H1 (cell line): ENCODE data around the gene ACSL3. TPM values are rescaled to one million over a fixed set of nuclear protein-coding genes. Genes with fewer than 3 reads are reported as not detected.

ENCODE experiments used
- CTCF ChIA-PET: fragments of 300-600 bp; sonication (Branson Sonifier 250); formaldehyde crosslinking; loops from one replicate; lab custom pipeline; 2021; ENCODE audit not compliant: partially characterized antibody; lab: Charles Lee
- POLR2A ChIA-PET: fragments of 300-600 bp; sonication (Branson Sonifier 250); formaldehyde crosslinking; loops from one replicate; lab custom pipeline; 2021; ENCODE audit warnings: inconsistent platforms; ENCODE audit not compliant: partially characterized antibody; lab: Charles Lee
- DNase-seq, 2 experiments: peaks; one replicate each; pipeline versions ENCODE4 v3.0.0 to v3.0.0-alpha.2; 2010 to 2022; ENCODE audit warnings: low spot score in 2 of 2, low read depth in 1 of 2, mixed read lengths in 1 of 2
- FAIRE-seq: peaks from 2 replicates; lab custom pipeline; 2011; peaks lifted over from hg19 to GRCh38; lab: Jason Lieb, UNC
- H2AFZ ChIP-seq: 2 replicates; pipeline ENCODE4 v1.8.1; 2012; ENCODE audit warnings: low read length, inconsistent platforms
- H2AK5ac ChIP-seq: 2 replicates; pipeline ENCODE4 v1.6.1; 2013; ENCODE audit warnings: low read depth, low read length
- H2BK120ac ChIP-seq: replicated peaks from 2 replicates; pipeline ENCODE3; 2013; ENCODE audit warnings: low read depth, low read length, inconsistent platforms
- H2BK12ac ChIP-seq: 2 replicates; pipeline ENCODE4 v1.6.1; 2013; ENCODE audit warnings: low read depth, low read length
- H2BK15ac ChIP-seq: 2 replicates; pipeline ENCODE4 v1.6.1; 2013; ENCODE audit warnings: low read length
- H2BK20ac ChIP-seq: 2 replicates; pipeline ENCODE4 v1.6.1; 2013; ENCODE audit warnings: low read length
- H2BK5ac ChIP-seq: 2 replicates; pipeline ENCODE4 v1.6.1; 2013; ENCODE audit warnings: low read depth, low read length
- H3K14ac ChIP-seq: 2 replicates; pipeline ENCODE4 v1.6.1; 2013; ENCODE audit warnings: inconsistent platforms; ENCODE audit not compliant: insufficient read length
- H3K18ac ChIP-seq: 2 replicates; pipeline ENCODE4 v1.6.1; 2013; ENCODE audit warnings: low read length; ENCODE audit errors: extremely low read depth
- H3K23ac ChIP-seq: 2 replicates; pipeline ENCODE4 v1.6.1; 2013; ENCODE audit warnings: inconsistent platforms; ENCODE audit not compliant: insufficient read length
- H3K23me2 ChIP-seq: 2 replicates; pipeline ENCODE4 v1.6.1; 2013; ENCODE audit warnings: low read depth, low read length
- H3K27ac ChIP-seq: 2 replicates; pipeline ENCODE4 v1.6.1; 2011; ENCODE audit warnings: low read depth, low read length, inconsistent platforms
- H3K27me3 ChIP-seq, 4 experiments: replicated peaks in 1 of 4; 1 replicate in 1 of 4; 2 replicates in 3 of 4; pipeline versions ENCODE4 v1.6.1 to v1.8.1; 2011 to 2013; ENCODE audit warnings: low read length in 3 of 4, mild to moderate bottlenecking in 3 of 4, inconsistent platforms in 2 of 4, mixed read lengths in 2 of 4, moderate library complexity in 1 of 4; ENCODE audit not compliant: control insufficient read depth in 3 of 4, insufficient read depth in 3 of 4; ENCODE audit errors: extremely low read depth in 1 of 4
- H3K36me3 ChIP-seq, 4 experiments: 2 replicates each; pipeline versions ENCODE4 v1.6.1 to v1.8.1; 2011 to 2013; ENCODE audit warnings: mild to moderate bottlenecking in 4 of 4, low read length in 3 of 4, moderate library complexity in 2 of 4, control low read depth in 1 of 4, inconsistent platforms in 1 of 4; ENCODE audit not compliant: insufficient read depth in 4 of 4, control insufficient read depth in 2 of 4
- H3K4ac ChIP-seq: replicated peaks from 2 replicates; pipeline ENCODE3; 2013; ENCODE audit warnings: low read length, low read depth, mixed read lengths, inconsistent platforms; ENCODE audit not compliant: insufficient read length
- H3K4me1 ChIP-seq, 4 experiments: replicated peaks in 1 of 4; 1 replicate in 1 of 4; 2 replicates in 3 of 4; pipeline versions ENCODE4 v1.6.1 to v1.8.1; 2011 to 2013; ENCODE audit warnings: low read length in 3 of 4, inconsistent platforms in 2 of 4, mixed read lengths in 1 of 4; ENCODE audit not compliant: insufficient read depth in 4 of 4, control insufficient read depth in 3 of 4
- H3K4me2 ChIP-seq, 2 experiments: 2 replicates each; pipeline versions ENCODE4 v1.6.1 to v1.8.1; 2011 to 2013; ENCODE audit warnings: low read depth in 2 of 2, low read length in 2 of 2, control low read depth in 1 of 2, inconsistent platforms in 1 of 2, mild to moderate bottlenecking in 1 of 2; ENCODE audit not compliant: insufficient read depth in 1 of 2
- H3K4me3 ChIP-seq, 4 experiments: fragments of 200-600, 300-600 bp in 1 of 4; sonication (generic), shearing (Covaris generic), sonication (Bioruptor Twin) in 1 of 4; 2 replicates each; pipeline versions ENCODE4 v1.5.1 to v1.8.1; 2011 to 2016; ENCODE audit warnings: low read length in 4 of 4, low read depth in 3 of 4, control low read depth in 2 of 4, inconsistent platforms in 2 of 4, mild to moderate bottlenecking in 2 of 4, mixed read lengths in 1 of 4, moderate library complexity in 1 of 4; ENCODE audit not compliant: insufficient read depth in 2 of 4; ENCODE audit errors: extremely low read depth in 1 of 4
- H3K56ac ChIP-seq: replicated peaks from 2 replicates; pipeline ENCODE3; 2013; ENCODE audit warnings: low read depth, mild to moderate bottlenecking, mixed read lengths, low read length, inconsistent platforms; ENCODE audit not compliant: insufficient read length
- H3K79me1 ChIP-seq: 2 replicates; pipeline ENCODE4 v1.6.1; 2013; ENCODE audit warnings: low read depth, low read length, control low read depth
- H3K79me2 ChIP-seq, 2 experiments: 2 replicates each; pipeline versions ENCODE4 v1.6.1 to v1.8.1; 2012 to 2013; ENCODE audit warnings: low read length in 2 of 2, mild to moderate bottlenecking in 2 of 2, inconsistent platforms in 1 of 2; ENCODE audit not compliant: insufficient read depth in 2 of 2, control insufficient read depth in 1 of 2
- H3K9ac ChIP-seq, 4 experiments: replicated peaks in 1 of 4; 1 replicate in 1 of 4; 2 replicates in 3 of 4; pipeline versions ENCODE4 v1.6.1 to v1.8.1; 2011 to 2013; ENCODE audit warnings: low read depth in 3 of 4, low read length in 3 of 4, control low read depth in 2 of 4, mild to moderate bottlenecking in 2 of 4, moderate library complexity in 2 of 4, inconsistent platforms in 1 of 4; ENCODE audit errors: extremely low read depth in 1 of 4
- H3K9me3 ChIP-seq, 2 experiments: 2 replicates each; pipeline versions ENCODE4 v1.6.1 to v1.8.1; 2012 to 2013; ENCODE audit warnings: mild to moderate bottlenecking in 2 of 2, moderate library complexity in 2 of 2, control low read depth in 1 of 2, inconsistent platforms in 1 of 2, low read depth in 1 of 2, low read length in 1 of 2, mixed read lengths in 1 of 2; ENCODE audit not compliant: insufficient read depth in 2 of 2
- H4K20me1 ChIP-seq, 2 experiments: replicated peaks in 1 of 2; 2 replicates each; pipeline versions ENCODE3 to v1.8.1; 2011 to 2013; ENCODE audit warnings: inconsistent platforms in 2 of 2, low read length in 2 of 2, mild to moderate bottlenecking in 1 of 2; ENCODE audit not compliant: insufficient read depth in 2 of 2, control insufficient read depth in 1 of 2
- H4K5ac ChIP-seq: 2 replicates; pipeline ENCODE4 v1.6.1; 2013; ENCODE audit warnings: low read length, low read depth, mixed read lengths, inconsistent platforms; ENCODE audit not compliant: insufficient read length
- H4K8ac ChIP-seq: 2 replicates; pipeline ENCODE4 v1.8.0; 2013; ENCODE audit warnings: mild to moderate bottlenecking, moderate library complexity, low read length, inconsistent platforms; ENCODE audit not compliant: insufficient read depth; ENCODE audit errors: extremely low read depth
- H4K91ac ChIP-seq: replicated peaks from 2 replicates; pipeline ENCODE3; 2013; ENCODE audit warnings: low read length, mixed read lengths, inconsistent platforms; ENCODE audit not compliant: insufficient read length
- CTBP2 ChIP-seq: IDR thresholded peaks from 2 replicates; pipeline ENCODE4 v1.7.0; 2011; ENCODE audit warnings: borderline replicate concordance, mild to moderate bottlenecking, moderate library complexity, mixed read lengths, low read length; ENCODE audit not compliant: insufficient read depth, insufficient read length
- FOSL1 ChIP-seq: IDR thresholded peaks from 2 replicates; pipeline ENCODE4 v1.6.1; 2011; ENCODE audit warnings: mild to moderate bottlenecking, low read depth, low read length, moderate library complexity; ENCODE audit not compliant: insufficient read depth
- NRF1 ChIP-seq: IDR thresholded peaks from 2 replicates; pipeline ENCODE4 v1.6.1; 2011; ENCODE audit warnings: mild to moderate bottlenecking, low read depth, low read length, improper control_type of control experiment
- PHF8 ChIP-seq: fragments of 200-600 bp; sonication (generic); conservative IDR thresholded peaks from 2 replicates; pipeline ENCODE4 v1.7.1; 2012; ENCODE audit warnings: low read depth, mild to moderate bottlenecking, inconsistent platforms, low read length, moderate library complexity
- POLR2A ChIP-seq, 2 experiments: IDR thresholded peaks; 1 replicate in 1 of 2; 2 replicates in 1 of 2; pipeline ENCODE4 v1.6.1; 2011; ENCODE audit warnings: low read depth in 2 of 2, low read length in 2 of 2, mild to moderate bottlenecking in 2 of 2; ENCODE audit errors: control extremely low read depth in 1 of 2
- RXRA ChIP-seq: IDR thresholded peaks from 2 replicates; pipeline ENCODE4 v1.6.1; 2011; ENCODE audit warnings: low read depth, mild to moderate bottlenecking, low read length, moderate library complexity; ENCODE audit not compliant: insufficient read depth
- SAP30 ChIP-seq: fragments of 300-600 bp; sonication (generic); IDR thresholded peaks from 2 replicates; pipeline ENCODE4 v1.7.1; 2012; ENCODE audit warnings: low read length, moderate library complexity, mild to moderate bottlenecking, inconsistent platforms; ENCODE audit not compliant: insufficient read depth, insufficient replicate concordance
- SIX5 ChIP-seq: IDR thresholded peaks from 2 replicates; pipeline ENCODE4 v1.6.1; 2011; ENCODE audit warnings: mild to moderate bottlenecking, low read depth, low read length
- SRF ChIP-seq: IDR thresholded peaks from 2 replicates; pipeline ENCODE4 v1.6.1; 2011; ENCODE audit warnings: mild to moderate bottlenecking, low read depth, low read length, moderate library complexity
- SUZ12 ChIP-seq: fragments of 200-600 bp; sonication (generic); IDR thresholded peaks from 2 replicates; pipeline ENCODE4 v1.6.1; 2012; ENCODE audit warnings: mild to moderate bottlenecking, inconsistent platforms, low read length, moderate library complexity, mixed read lengths
- TBP ChIP-seq: IDR thresholded peaks from 2 replicates; pipeline ENCODE4 v1.6.1; 2011; ENCODE audit warnings: low read depth, low read length, improper control_type of control experiment
- USF2 ChIP-seq: IDR thresholded peaks from 2 replicates; pipeline ENCODE4 v1.6.1; 2011; ENCODE audit warnings: low read length, improper control_type of control experiment
- WGBS, 2 experiments: shearing (Covaris generic) in 1 of 2; methylation state at CpG; one replicate each; pipeline versions ENCODE4 v1.1.6 to v1.1.7; 2013 to 2015; ENCODE audit warnings: low lambda C conversion rate in 2 of 2, mixed read lengths in 2 of 2, inconsistent platforms in 1 of 2, low coverage in 1 of 2, missing lambda C conversion rate in 1 of 2; ENCODE audit not compliant: insufficient replicate concordance in 2 of 2, insufficient coverage in 1 of 2, insufficient read length in 1 of 2; ENCODE audit errors: extremely low coverage in 1 of 2, missing lambda C conversion rate in 1 of 2; 5-methylcytosine and 5-hydroxymethylcytosine counted together
- polyA plus RNA-seq, 7 experiments: library from polyadenylated mRNA; depleted of rRNA in 3 of 7; stranded (reverse) in 5 of 7; unstranded in 2 of 7; fragments of >200 nt in 5 of 7; fragments of 200-250 nt in 2 of 7; gene quantifications; 1 replicate in 5 of 7; 2 replicates in 1 of 7; 4 replicates in 1 of 7; pipeline versions ENCODE4 v1.2.1 to v1.2.3, GENCODE V29; 2011 to 2013; ENCODE audit warnings: missing spikeins in 2 of 7, mixed read lengths in 2 of 7
- total RNA-seq: library from RNA; stranded (reverse); fragmentation: NEBNext Ultra II Directional; extraction: Animal tissue kit (Norgen Biotek cat#: 25700); gene quantifications from 2 replicates; pipeline ENCODE4 v1.2.1, GENCODE V29; 2021

Gene ACSL3
- total and polyA plus RNA-seq, 2 of the 8 experiments (the other 6 are each of a cell fraction or from before 2014, with no cell fraction given), result 37.5 to 98.1 TPM

- no peak overlapping the region for H3K4me3 ChIP-seq
- POLR2A ChIA-PET, result no interaction called here
- H2BK120ac ChIP-seq, result no peak overlapping the region
- H2BK20ac ChIP-seq, result no peak overlapping the region
- H2AK5ac ChIP-seq, result no peak overlapping the region
- no peak overlapping the region for H2BK12ac ChIP-seq
- 84% methylated on average over 6 of the region's 6 CpGs; no CpG with 5 or more reads in 1 of the 2 experiments for WGBS, 2 experiments
- no peak overlapping the region for H3K18ac ChIP-seq
- H3K23ac ChIP-seq, result no peak overlapping the region
- no peak overlapping the region for H4K91ac ChIP-seq
- H3K14ac ChIP-seq, result no peak overlapping the region
- no peak overlapping the region for H2BK5ac ChIP-seq
- no peak overlapping the region for H3K4me2 ChIP-seq
- no peaks in the 10 kb centered on the region for H3K79me1 ChIP-seq
- no peaks in the 10 kb centered on the region for H3K23me2 ChIP-seq
- H2BK15ac ChIP-seq, result no peak overlapping the region
- FAIRE-seq (no peak), DNase-seq (no peak)
- no peaks in the 10 kb centered on the region for H3K4me1 ChIP-seq
- H4K8ac ChIP-seq, result no peak overlapping the region
- H3K9ac ChIP-seq, result no peak overlapping the region
- no peak overlapping the region for H3K56ac ChIP-seq
- H3K27me3 ChIP-seq, result no peaks in the 10 kb centered on the region
- H3K27ac ChIP-seq, result no peak overlapping the region
- no peak overlapping the region; the same call in 1 of the 2 replicates for H2AFZ ChIP-seq
- no peaks in the 10 kb centered on the region for H4K20me1 ChIP-seq
- H3K4ac ChIP-seq, result no peak overlapping the region
- no peaks in the 10 kb centered on the region for H3K36me3 ChIP-seq
- no peak overlapping the region for H4K5ac ChIP-seq
- peaks cover 0 to 5% of the 10 kb centered on the region in 2 experiments; a peak in 1 of 4 replicates for H3K9me3 ChIP-seq
- CTCF ChIA-PET, result interaction anchor here (1.4 to 2.8 kb wide), 4 partner anchors 16 to 128 kb away, joined by 3 to 13 read pairs (median 6); no protein-coding TSS in a partner anchor
- H3K79me2 ChIP-seq, result no peaks in the 10 kb centered on the region
- TF ChIP-seq SAP30, result no peak
- TF ChIP-seq SUZ12, result no peak
- TF ChIP-seq NRF1, result no peak
- TF ChIP-seq CTBP2, result no peak
- no peak for TF ChIP-seq SIX5
- TF ChIP-seq TBP, result no peak
- no peak for TF ChIP-seq PHF8
- no peak for TF ChIP-seq USF2
- TF ChIP-seq SRF, result no peak
- TF ChIP-seq RXRA, result no peak
- TF ChIP-seq FOSL1, result no peak
- TF ChIP-seq POLR2A (IDR thresholded peaks at IDR 0.05; ENCODE audit: control extremely low read depth in 1 of 2, low read depth in 2 of 2, low read length in 2 of 2), result no peak
These were observed 47.5 kb upstream of the ACSL3 start for GRCh38 chr2:222813177-222813843.
